Measurements from ENCODE around the gene AQP3. TPM values are rescaled to one million over a fixed set of nuclear protein-coding genes. Genes with fewer than 3 reads are reported as not detected.
"Not testable (repeated sequence)": the region's sequence is repeated elsewhere in the genome, so short reads cannot be mapped to it uniquely, and the experiment has no call there.

Gene AQP3
- total and polyA plus RNA-seq, 2 of the 4 experiments (the other 2 are of a cell fraction), result 3.8 to 12.2 TPM

- H3K9me1 ChIP-seq (ENCODE audit: insufficient read depth, low read length); H2AK9ac ChIP-seq (replicated peaks; ENCODE audit: low read depth, low read length, poor library complexity); H3K4me2 ChIP-seq (ENCODE audit: low read depth, low read length); H3K18ac ChIP-seq (ENCODE audit: low read depth, low read length); H3K4me1 ChIP-seq (ENCODE audit: control insufficient read depth, insufficient read depth, low read length); H3K9ac ChIP-seq (ENCODE audit: low read depth, low read length); H3K9me3 ChIP-seq (ENCODE audit: control insufficient read depth, insufficient read depth, low read length); H2BK120ac ChIP-seq (ENCODE audit: low read depth, low read length); H2BK5ac ChIP-seq (ENCODE audit: low read depth, low read length, poor library complexity, severe bottlenecking); H3K27ac ChIP-seq (ENCODE audit: insufficient read depth, low read length); H4K20me1 ChIP-seq (ENCODE audit: insufficient read depth, low read length); H2BK15ac ChIP-seq (ENCODE audit: low read depth, low read length); in situ Hi-C loops (cut with MboI; ENCODE audit: low sequenced_read_pairs); H4K8ac ChIP-seq (ENCODE audit: low read depth in 2 of 2, low read length in 2 of 2); H2AK5ac ChIP-seq (ENCODE audit: low read depth, low read length); H3K36me3 ChIP-seq (ENCODE audit: control insufficient read depth, insufficient read depth, low read length); DNase-seq; H3K56ac ChIP-seq (ENCODE audit: extremely low read depth, insufficient read depth, low read length); H2BK20ac ChIP-seq (ENCODE audit: low read depth, low read length); H3K14ac ChIP-seq (replicated peaks; ENCODE audit: low read depth, low read length); ATAC-seq (ENCODE audit: low read depth); POLR2A ChIA-PET (ENCODE audit: unreplicated experiment); H3K4me3 ChIP-seq (ENCODE audit: insufficient read depth, low read depth, low read length); intact Hi-C loops (cut with micrococcal nuclease); H3K23ac ChIP-seq (ENCODE audit: low read depth, low read length); BruUV-seq (replicated peaks); H2AFZ ChIP-seq (replicated peaks; ENCODE audit: low read length, poor library complexity); H4K91ac ChIP-seq (ENCODE audit: insufficient read depth, low read depth, low read length); H3K79me1 ChIP-seq (ENCODE audit: low read depth in 1 of 2, low read length in 2 of 2); H3K27me3 ChIP-seq (ENCODE audit: control insufficient read depth, insufficient read depth, low read length); dilution Hi-C loops (cut with HindIII; ENCODE audit: low sequenced_read_pairs, unreplicated experiment); H4K5ac ChIP-seq (ENCODE audit: low read depth, low read length); H3K4ac ChIP-seq (ENCODE audit: low read depth, low read length): not testable (repeated sequence)
- WGBS, 2 experiments (ENCODE audit: extremely low coverage in 2 of 2, insufficient read length in 1 of 2), result 83% methylated on average over 2 of the region's 4 CpGs; no CpG with 5 or more reads in 1 of the 2 experiments
- CTCF ChIA-PET, result interaction anchor here (0.6 kb wide), 1 partner anchor 225 kb away, joined by 4 read pairs; no protein-coding TSS in a partner anchor
These were observed 48.3 kb downstream of the AQP3 start for GRCh38 chr9:33399047-33399446.

- H3K4me2 ChIP-seq (ENCODE audit: low read depth, low read length); H2BK120ac ChIP-seq (ENCODE audit: low read depth, low read length); H3K27me3 ChIP-seq (ENCODE audit: control insufficient read depth, insufficient read depth, low read length); H3K79me1 ChIP-seq (ENCODE audit: low read depth in 1 of 2, low read length in 2 of 2); ATAC-seq (ENCODE audit: low read depth); H4K20me1 ChIP-seq (ENCODE audit: insufficient read depth, low read length); H3K23ac ChIP-seq (ENCODE audit: low read depth, low read length); H4K91ac ChIP-seq (ENCODE audit: insufficient read depth, low read depth, low read length); H2BK20ac ChIP-seq (ENCODE audit: low read depth, low read length); H3K14ac ChIP-seq (replicated peaks; ENCODE audit: low read depth, low read length); H3K9me1 ChIP-seq (ENCODE audit: insufficient read depth, low read length); H4K8ac ChIP-seq (ENCODE audit: low read depth in 2 of 2, low read length in 2 of 2); H3K9me3 ChIP-seq (ENCODE audit: control insufficient read depth, insufficient read depth, low read length); H3K4me1 ChIP-seq (ENCODE audit: control insufficient read depth, insufficient read depth, low read length); dilution Hi-C loops (cut with HindIII; ENCODE audit: low sequenced_read_pairs, unreplicated experiment); intact Hi-C loops (cut with micrococcal nuclease); CTCF ChIA-PET; H2BK15ac ChIP-seq (ENCODE audit: low read depth, low read length); in situ Hi-C loops (cut with MboI; ENCODE audit: low sequenced_read_pairs); DNase-seq; H3K27ac ChIP-seq (ENCODE audit: insufficient read depth, low read length); POLR2A ChIA-PET (ENCODE audit: unreplicated experiment); H2BK5ac ChIP-seq (ENCODE audit: low read depth, low read length, poor library complexity, severe bottlenecking); H2AK5ac ChIP-seq (ENCODE audit: low read depth, low read length); H3K18ac ChIP-seq (ENCODE audit: low read depth, low read length); H2AFZ ChIP-seq (replicated peaks; ENCODE audit: low read length, poor library complexity); H4K5ac ChIP-seq (ENCODE audit: low read depth, low read length); H2AK9ac ChIP-seq (replicated peaks; ENCODE audit: low read depth, low read length, poor library complexity); H3K56ac ChIP-seq (ENCODE audit: extremely low read depth, insufficient read depth, low read length); BruUV-seq (replicated peaks); H3K4ac ChIP-seq (ENCODE audit: low read depth, low read length); H3K9ac ChIP-seq (ENCODE audit: low read depth, low read length); H3K4me3 ChIP-seq (ENCODE audit: insufficient read depth, low read depth, low read length); H3K36me3 ChIP-seq (ENCODE audit: control insufficient read depth, insufficient read depth, low read length): not testable (repeated sequence)
- WGBS, 2 experiments (ENCODE audit: extremely low coverage in 2 of 2, insufficient read length in 1 of 2), result no CpG with 5 or more reads among the region's 4 CpGs
These were observed 49.6 kb downstream of the AQP3 start for GRCh38 chr9:33397801-33398200.
